DMS 273 treated with DMSO at 0.1 percent for 48 hours (cell line): ENCODE results near the gene GLI2.

Source experiments
- DNase-seq: peaks from one replicate; lab custom pipeline; 2025; lab: John Stamatoyannopoulos, UW

The GLI2 gene

GRCh38 chr2:120735746-120736170 is at the start of gene GLI2:
TSS of gene GLI2 (plus strand) at chr2:120735868. CDS start at chr2:120797321, 61,453 bp downstream.
- DNase-seq, result peak; percentile 62

GRCh38 chr2:120685974-120686297 is 49.7 kb upstream of the GLI2 start:
- no peak for DNase-seq

DNA sequence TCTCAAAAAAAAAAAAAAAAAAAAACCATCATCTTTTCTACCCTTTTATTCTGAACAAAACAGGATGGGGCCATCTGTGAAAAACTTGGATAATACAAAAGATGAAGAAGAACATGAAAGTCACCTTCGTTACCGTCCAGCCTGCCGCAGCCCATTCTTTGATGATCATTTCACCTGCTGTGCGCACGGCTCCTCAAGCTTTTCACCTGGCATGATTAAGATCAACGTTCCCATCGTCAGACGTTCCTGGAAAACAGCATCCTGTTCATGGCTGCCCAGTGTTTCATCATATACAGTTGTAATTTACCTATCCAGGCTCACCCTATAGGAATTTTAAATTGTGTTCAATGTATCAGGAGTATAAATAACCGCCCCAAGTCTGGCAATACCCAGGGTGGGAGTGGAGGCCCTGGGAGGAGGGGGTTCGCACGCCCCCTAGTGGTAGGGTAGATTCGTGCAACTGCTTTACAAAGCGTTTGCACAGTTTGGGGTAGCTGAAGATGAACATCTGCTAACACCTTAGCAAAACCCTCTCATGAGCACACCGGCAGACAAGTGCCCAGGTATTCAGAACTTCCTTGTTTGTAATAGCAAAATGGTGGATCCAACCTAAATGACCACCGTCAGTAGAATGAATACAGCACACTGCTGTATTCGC is 49.0 kb upstream of the GLI2 start:
- DNase-seq, result no peak

GRCh38 chr2:120687210-120687609 is 48.5 kb upstream of the GLI2 start:
- no peak for DNase-seq

- no peak for DNase-seq
Observed at GRCh38 chr2:120690521-120690920, 45.1 kb upstream of the GLI2 start.

DNA sequence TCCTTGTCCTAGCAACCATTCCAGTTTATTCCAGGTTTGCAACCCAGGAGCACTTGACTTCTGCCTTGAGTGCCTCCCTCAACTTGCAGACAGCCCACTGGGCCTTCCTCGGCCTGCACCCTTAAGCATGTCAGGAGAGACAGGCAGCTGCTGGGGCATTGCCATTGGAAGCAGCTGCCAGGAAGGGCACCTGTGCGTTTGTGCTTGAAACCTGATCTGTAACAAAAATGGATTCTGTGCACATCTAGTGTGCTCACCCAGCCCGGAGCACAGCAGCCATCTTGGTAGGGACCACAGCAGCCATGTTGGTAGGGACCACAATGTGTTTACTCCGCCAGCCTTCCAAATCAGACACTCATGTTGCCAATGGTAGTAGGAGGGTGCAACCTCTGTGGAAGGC is 44.3 kb upstream of the GLI2 start:
- no peak for DNase-seq

DNA sequence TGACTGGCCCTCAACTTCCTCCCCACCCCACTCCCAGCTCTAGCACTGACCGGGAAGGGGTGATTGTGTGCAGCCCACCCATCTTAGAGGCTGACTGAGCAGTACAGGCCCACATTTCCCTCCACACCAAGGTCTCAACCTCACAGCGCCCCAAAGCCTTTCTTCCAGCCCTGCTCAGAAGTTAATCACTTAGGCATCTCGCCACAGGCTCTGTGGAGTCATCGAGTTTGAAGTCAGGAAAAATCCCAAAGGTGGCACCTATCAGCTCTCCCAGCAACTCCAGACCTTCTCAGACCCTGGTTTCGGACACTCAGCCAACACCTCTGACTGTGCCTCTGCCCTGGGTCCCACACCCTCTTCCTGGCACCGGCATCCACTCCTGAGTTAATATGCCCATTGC is 43.0 kb upstream of the GLI2 start:
- DNase-seq, result no peak

- no peak for DNase-seq
Observed at GRCh38 chr2:120693121-120693520, 42.5 kb upstream of the GLI2 start.

- no peak for DNase-seq
Observed at GRCh38 chr2:120694034-120694433, 41.6 kb upstream of the GLI2 start.

- DNase-seq, result no peak
Observed at GRCh38 chr2:120697471-120697870, 38.2 kb upstream of the GLI2 start.

DNA sequence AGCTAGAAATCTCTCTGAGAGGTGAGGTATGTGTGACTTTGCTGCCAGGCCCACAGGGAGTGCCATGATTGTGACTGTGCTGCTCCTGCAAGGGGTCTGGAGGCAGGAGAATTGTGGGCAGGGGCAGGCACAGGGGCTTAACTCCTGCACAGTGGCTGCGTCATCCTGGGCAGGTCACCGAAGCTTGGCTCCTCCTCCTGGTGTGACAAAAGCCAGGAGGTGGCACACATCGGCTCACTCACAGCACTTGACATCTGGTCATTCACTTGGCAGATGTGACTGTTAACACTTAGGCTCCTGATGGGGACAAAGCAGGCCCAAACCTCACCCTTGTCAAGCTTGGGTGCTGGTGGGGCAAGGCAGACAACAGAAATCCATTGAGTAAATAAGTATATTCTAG is 36.4 kb upstream of the GLI2 start:
- DNase-seq, result no peak

GRCh38 chr2:120700659-120701058 is 35.0 kb upstream of the GLI2 start:
- no peak for DNase-seq

GRCh38 chr2:120701096-120701495 is 34.6 kb upstream of the GLI2 start:
- DNase-seq, result no peak

GRCh38 chr2:120701499-120701898 is 34.2 kb upstream of the GLI2 start:
- DNase-seq, result no peak

- DNase-seq, result no peak
Observed at GRCh38 chr2:120702061-120702460, 33.6 kb upstream of the GLI2 start.

DNA sequence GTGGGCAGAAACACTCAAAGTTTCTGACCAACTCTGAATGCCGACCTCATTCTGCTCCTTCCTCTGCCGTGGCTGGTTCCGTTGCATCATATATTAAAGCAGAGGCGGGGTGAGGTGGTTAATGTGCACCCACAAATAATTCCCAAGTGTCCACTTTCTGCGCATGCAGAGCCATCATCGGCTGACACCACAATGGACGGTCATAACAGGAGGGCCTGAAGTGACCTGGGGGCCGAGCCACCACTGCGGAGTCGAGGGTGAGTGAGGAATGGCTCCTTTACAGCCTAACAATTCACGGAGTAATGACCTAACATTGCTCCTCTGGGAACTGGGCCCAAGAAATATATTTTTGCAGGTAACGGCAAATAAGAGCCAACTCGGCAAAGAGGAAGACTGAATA is 32.9 kb upstream of the GLI2 start:
- no peak for DNase-seq

GRCh38 chr2:120703330-120703994 is 32.2 kb upstream of the GLI2 start:
- no peak for DNase-seq

GRCh38 chr2:120704696-120705095 is 31.0 kb upstream of the GLI2 start:
- no peak for DNase-seq

DNA sequence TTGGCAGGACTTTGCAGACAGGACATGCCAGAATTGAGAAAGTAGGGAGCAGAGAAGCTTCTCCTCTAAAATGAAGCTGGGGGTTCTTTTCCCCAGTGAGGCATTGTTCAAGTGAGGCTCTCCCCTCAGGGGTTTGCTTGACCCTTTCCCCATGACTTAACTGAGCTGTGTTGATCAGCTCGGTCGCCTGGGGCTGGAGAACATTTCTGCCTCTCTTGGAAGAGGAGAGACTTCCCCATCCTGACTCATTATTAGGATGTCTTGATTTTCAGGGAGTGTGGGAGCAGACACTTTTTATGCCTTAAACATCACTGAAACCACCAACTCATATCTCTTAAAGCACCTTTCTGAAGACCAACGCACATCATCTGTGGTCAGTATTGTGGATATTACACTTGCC is 27.9 kb upstream of the GLI2 start:
- no peak for DNase-seq

DNA sequence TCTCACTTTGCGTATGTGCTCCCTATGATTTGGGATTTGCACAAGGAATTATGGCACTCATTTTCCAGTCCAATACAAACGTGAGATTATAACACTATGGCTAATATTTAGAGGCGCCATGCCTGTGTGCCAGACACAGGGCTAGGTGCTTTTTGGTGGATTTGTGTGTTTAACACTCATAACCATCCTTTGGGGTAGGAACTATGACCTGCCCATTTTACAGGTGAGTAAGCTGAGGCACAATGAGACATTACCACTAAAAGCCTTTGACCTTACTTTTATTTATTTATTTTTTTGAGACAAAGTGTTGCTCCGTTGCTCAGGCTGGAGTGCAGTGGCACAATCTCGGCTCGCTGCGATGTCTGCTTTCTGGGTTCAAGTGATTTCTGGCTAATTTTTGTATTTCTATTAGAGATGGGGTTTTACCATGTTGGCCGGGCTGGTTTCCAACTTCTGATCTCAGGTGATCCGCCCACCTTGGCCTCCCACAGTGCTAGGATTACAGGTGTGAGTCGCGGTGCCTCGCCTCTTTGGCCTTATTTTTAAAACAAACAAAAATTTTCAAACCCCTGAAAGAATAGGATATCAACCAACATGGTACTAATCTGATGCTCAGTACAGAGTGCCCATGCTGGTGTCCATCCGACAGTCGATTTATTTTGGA is 26.6 kb upstream of the GLI2 start:
- DNase-seq, result no peak

GRCh38 chr2:120709608-120710041 is 26.0 kb upstream of the GLI2 start:
- peak; percentile 19 for DNase-seq

GRCh38 chr2:120710256-120710655 is 25.4 kb upstream of the GLI2 start:
- no peak for DNase-seq

GRCh38 chr2:120711694-120712093 is 24.0 kb upstream of the GLI2 start:
- no peak for DNase-seq
